ENCODE data around the gene TMEM150B.

The TMEM150B gene

DNA sequence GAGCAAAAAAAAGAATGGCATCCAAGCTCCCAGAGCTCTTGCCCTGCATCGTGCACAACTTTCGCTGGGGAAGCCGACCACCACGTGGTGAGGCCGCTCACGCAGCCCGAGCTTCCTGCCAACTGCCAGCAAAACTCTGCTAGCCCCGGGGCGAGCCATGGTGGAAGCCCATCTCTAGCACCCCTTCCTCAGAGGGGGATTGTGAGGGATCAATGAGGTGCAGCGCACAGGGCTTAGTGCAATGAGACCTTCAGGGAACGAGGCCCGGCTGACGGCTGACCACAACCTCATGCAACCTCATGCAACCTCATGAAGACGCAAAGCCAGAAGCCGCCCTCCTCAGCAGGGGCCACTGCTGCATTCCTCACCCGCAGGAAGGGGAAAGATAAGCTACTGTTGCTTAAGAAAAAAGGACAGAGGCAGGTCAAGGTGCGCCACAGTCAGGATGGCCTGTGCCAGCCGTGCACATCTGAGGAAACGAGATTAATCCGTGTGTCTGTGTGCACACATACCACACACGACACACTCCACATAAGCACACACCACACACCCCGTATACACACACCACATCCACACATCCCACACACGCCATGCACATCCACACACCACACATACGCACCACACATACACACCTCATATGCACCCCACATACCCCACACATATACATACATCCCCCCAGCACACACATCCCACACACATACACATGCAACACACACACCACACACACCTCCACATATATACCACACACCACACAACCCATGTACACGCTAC is 54.8 kb downstream of the TMEM150B start:
- Histone ChIP-seq H3K4me2 (no peak overlapping the region), H3K4me1 (0 out of 2 replicates have a peak, but pooled peaks cover 6% of the 10 kb centered on the region), H3K27me3 (no peaks in the 10 kb centered on the region), H3K36me3 (peaks cover 89% of the 10 kb centered on the region), H3K9ac (no peak overlapping the region), H3K9me3 (peaks cover 18% of the 10 kb centered on the region), H3K4me3 (no peak overlapping the region), H3K27ac (no peak overlapping the region), H4K20me1 (no peaks in the 10 kb centered on the region)
- TF ChIP-seq Cebpa-rat (IDR thresholded peaks at IDR 0.05), result no peak

DNA sequence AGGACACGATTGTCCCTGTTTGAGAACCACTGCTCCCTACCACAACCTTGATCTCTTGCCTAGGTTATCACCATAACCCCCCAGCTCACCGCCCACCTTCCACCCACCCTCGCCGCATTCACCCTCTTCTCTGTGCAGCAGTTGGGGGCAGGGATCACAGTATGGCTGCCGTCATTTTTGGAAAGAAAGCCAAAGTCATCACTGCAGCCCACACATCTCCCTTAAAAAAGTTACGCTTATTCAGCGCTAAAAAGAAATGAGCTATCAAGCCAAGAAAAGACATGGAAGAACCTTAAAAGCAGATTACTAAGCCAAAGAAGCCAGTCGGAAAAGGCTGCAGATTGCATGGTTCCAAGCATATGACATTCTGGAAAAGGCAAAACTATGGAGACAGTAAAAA is 55.8 kb downstream of the TMEM150B start:
- H3K9me3 ChIP-seq, result peaks cover 18% of the 10 kb centered on the region
- H3K4me1 ChIP-seq, result no peaks in the 10 kb centered on the region
- no peaks in the 10 kb centered on the region for H3K27me3 ChIP-seq
- TF ChIP-seq Cebpa-rat (IDR thresholded peaks at IDR 0.05), result no peak
- no peak overlapping the region for H3K9ac ChIP-seq
- no peak overlapping the region for H3K27ac ChIP-seq
- H4K20me1 ChIP-seq, result no peaks in the 10 kb centered on the region
- H3K4me2 ChIP-seq, result no peak overlapping the region
- peaks cover 78% of the 10 kb centered on the region for H3K36me3 ChIP-seq
- H3K4me3 ChIP-seq, result no peak overlapping the region

DNA sequence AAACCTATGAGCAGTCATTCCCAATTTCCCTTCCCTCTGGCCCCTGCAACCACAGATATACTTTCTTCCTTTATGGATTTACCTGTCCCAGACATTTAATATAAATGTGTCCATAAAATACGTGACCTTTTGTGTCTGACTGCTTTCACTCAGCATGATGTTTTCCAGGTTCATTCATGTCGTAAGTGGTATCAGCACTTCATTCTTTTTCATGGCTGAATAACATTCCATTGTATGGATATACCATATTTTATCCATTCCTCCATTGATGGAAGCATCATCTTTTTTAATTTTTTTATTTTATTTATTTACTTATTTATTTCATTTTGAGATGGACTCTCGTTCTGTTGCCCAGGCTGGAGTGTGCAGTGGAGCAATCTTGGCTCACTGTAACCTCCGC is 58.3 kb downstream of the TMEM150B start:
- H3K4me3 ChIP-seq, result no peak overlapping the region
- no peaks in the 10 kb centered on the region for H4K20me1 ChIP-seq
- no peaks in the 10 kb centered on the region for H3K27me3 ChIP-seq
- H3K36me3 ChIP-seq, result peaks cover 65% of the 10 kb centered on the region
- no peaks in the 10 kb centered on the region for H3K4me1 ChIP-seq
- no peak for TF ChIP-seq Cebpa-rat (IDR thresholded peaks at IDR 0.05)
- no peak overlapping the region for H3K27ac ChIP-seq
- H3K4me2 ChIP-seq, result no peak overlapping the region
- H3K9me3 ChIP-seq, result peaks cover 18% of the 10 kb centered on the region
- H3K9ac ChIP-seq, result no peak overlapping the region

DNA sequence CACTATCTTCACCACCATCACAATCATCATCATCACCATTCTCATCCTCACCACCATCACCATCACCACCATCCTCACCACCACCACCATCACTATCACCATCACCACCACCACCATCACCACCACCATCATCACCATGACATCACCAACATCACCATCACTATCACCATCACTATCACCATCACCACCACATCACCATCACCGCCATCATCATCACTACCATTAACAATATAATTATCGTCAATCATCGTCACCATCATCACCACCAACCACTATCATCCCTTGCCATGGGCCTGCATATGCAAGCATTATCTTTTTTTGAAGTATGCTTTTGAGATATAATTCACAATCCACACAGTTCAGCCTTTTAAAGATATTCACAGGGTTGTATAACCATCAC is 58.7 kb downstream of the TMEM150B start:
- Histone ChIP-seq H3K4me2 (no peak overlapping the region), H3K27ac (no peak overlapping the region), H3K9ac (no peak overlapping the region), H4K20me1 (no peaks in the 10 kb centered on the region), H3K4me3 (no peak overlapping the region), H3K36me3 (peaks cover 64% of the 10 kb centered on the region), H3K27me3 (no peaks in the 10 kb centered on the region), H3K9me3 (peaks cover 18% of the 10 kb centered on the region), H3K4me1 (no peaks in the 10 kb centered on the region)
- TF ChIP-seq Cebpa-rat (IDR thresholded peaks at IDR 0.05), result no peak

DNA sequence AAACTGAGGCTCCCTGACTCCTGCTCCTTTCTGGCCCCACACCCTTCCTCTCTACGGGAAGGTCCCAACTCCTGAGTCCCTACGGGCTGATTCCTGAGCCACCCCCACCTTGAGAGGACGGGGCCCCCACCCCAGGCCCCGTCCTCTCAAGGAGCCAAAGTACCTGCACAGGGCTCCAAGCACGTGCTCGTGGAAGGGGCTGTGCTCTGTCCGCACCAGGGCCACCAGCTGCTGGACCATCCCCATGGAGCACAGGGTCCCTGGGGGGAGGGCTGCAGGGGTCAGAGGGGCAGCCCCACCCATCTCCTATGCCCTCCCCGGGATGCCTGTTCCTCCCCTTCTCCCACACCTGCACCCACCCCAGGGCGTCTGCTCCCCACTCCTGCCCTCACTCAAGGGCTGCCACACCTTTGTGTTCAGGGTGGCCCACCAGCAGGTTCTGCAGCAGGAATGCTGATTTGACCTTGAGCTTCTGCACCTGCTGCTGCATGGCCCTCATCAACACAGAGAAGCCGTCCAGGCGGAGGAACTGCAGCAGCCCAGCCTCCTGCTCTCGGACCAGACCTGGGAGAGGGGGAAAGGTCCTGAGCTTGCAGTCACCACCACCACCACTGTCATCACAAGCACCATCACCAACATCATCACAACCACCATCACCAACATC is 59.3 kb downstream of the TMEM150B start:
- Histone ChIP-seq H3K4me2 (no peak overlapping the region), H3K9ac (no peak overlapping the region), H3K27ac (no peak overlapping the region), H3K4me1 (peaks cover under 1% of the 10 kb centered on the region; the same call in 1 of the 2 replicates), H4K20me1 (no peaks in the 10 kb centered on the region), H3K36me3 (peaks cover 58% of the 10 kb centered on the region), H3K27me3 (no peaks in the 10 kb centered on the region), H3K9me3 (peaks cover 18% of the 10 kb centered on the region), H3K4me3 (no peak overlapping the region)
- no peak for TF ChIP-seq Cebpa-rat (IDR thresholded peaks at IDR 0.05)

DNA sequence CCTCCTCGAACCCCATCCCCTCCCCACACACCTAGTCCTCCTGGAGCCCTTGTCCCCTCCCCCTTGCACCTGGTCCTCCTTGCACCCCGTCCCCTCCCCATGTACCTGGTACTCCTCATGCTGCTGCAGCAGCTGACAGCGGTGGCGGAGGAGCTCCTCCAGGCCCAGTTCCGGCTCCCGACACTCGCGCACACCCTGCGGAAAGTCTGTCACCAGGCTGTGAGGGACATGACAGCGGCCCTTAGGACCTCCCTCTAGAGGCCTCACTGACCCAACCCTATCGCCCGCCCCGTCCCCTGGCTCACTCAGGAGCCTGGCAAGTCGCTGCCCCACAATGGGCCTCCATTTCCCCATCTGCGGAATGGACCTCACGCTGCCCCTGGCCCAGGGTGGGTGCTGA is 60.0 kb downstream of the TMEM150B start:
- no peaks in the 10 kb centered on the region for H3K27me3 ChIP-seq
- peaks cover 53% of the 10 kb centered on the region for H3K36me3 ChIP-seq
- no peak overlapping the region for H3K9ac ChIP-seq
- peaks cover 7% of the 10 kb centered on the region for H3K4me1 ChIP-seq
- H3K9me3 ChIP-seq, result peaks cover 18% of the 10 kb centered on the region
- no peak overlapping the region for H3K4me2 ChIP-seq
- H3K27ac ChIP-seq, result no peak overlapping the region
- TF ChIP-seq Cebpa-rat (IDR thresholded peaks at IDR 0.05), result no peak
- no peak overlapping the region for H3K4me3 ChIP-seq
- H4K20me1 ChIP-seq, result no peaks in the 10 kb centered on the region

DNA sequence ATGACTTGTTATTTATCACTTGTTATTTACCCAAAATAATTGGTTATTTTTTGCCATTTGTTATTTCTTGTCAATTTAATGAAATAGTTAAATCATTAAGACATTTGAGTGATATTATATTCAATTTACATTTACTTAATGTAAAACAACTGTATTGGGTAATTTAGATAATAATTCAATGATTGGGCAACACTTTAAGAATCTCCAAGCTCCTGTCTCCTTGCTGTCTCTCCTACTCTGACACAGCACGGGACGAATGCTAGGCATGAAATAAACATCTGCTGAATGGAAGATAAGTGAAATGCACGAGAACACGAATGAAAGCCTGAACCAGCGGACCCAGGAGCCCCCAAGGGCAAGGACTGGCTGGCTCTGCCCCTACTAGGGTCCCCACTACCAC is 60.6 kb downstream of the TMEM150B start:
- Histone ChIP-seq H3K9me3 (peaks cover 18% of the 10 kb centered on the region), H3K27me3 (no peaks in the 10 kb centered on the region)
- TF ChIP-seq Cebpa-rat (IDR thresholded peaks at IDR 0.05), result no peak

More for the DNA sequence above, 60.6 kb downstream of the TMEM150B start:
- Histone ChIP-seq H3K9ac (no peak overlapping the region), H4K20me1 (no peaks in the 10 kb centered on the region), H3K27ac (no peak overlapping the region), H3K36me3 (peaks cover 46% of the 10 kb centered on the region), H3K4me1 (peaks cover 14% of the 10 kb centered on the region), H3K4me2 (no peak overlapping the region), H3K4me3 (no peak overlapping the region)

All from BLaER1 (cell line).